ENCODE data around the gene ETFBKMT. TPM values are rescaled to one million over a fixed set of nuclear protein-coding genes. Genes with fewer than 3 reads are reported as not detected.
"Not testable (repeated sequence)": the region's sequence is repeated elsewhere in the genome, so short reads cannot be mapped to it uniquely, and the experiment has no call there.

The ETFBKMT gene
- total RNA-seq, 1 donor from 2014 or later, result 3.6 TPM

- Mint-ChIP-seq H3K27ac (ENCODE audit: unreplicated experiment) (no peak overlapping the region), H3K27me3 (ENCODE audit: unreplicated experiment) (no peaks in the 10 kb centered on the region)
These were observed 26.3 kb downstream of the ETFBKMT start for GRCh38 chr12:31685801-31686200.

GRCh38 chr12:31687101-31687527, 27.6 kb downstream of the ETFBKMT start:
- Mint-ChIP-seq H3K27ac (ENCODE audit: unreplicated experiment) (no peak overlapping the region), H3K4me1 (ENCODE audit: unreplicated experiment) (no peaks in the 10 kb centered on the region), H3K9me3 (ENCODE audit: unreplicated experiment) (peaks cover 8% of the 10 kb centered on the region), H3K4me3 (ENCODE audit: unreplicated experiment) (no peak overlapping the region), H3K27me3 (ENCODE audit: unreplicated experiment) (no peaks in the 10 kb centered on the region), H3K36me3 (ENCODE audit: low read depth, unreplicated experiment) (peaks cover 35% of the 10 kb centered on the region)
- no peak for TF ChIP-seq CTCF (IDR thresholded peaks at IDR 0.05; ENCODE audit: unreplicated experiment)
- no peak for DNase-seq (ENCODE audit: low spot score)

More at GRCh38 chr12:31685801-31686200, 26.3 kb downstream of the ETFBKMT start:
- Mint-ChIP-seq H3K4me1 (ENCODE audit: unreplicated experiment) (no peaks in the 10 kb centered on the region), H3K9me3 (ENCODE audit: unreplicated experiment) (peaks cover 9% of the 10 kb centered on the region), H3K4me3 (ENCODE audit: unreplicated experiment) (no peak overlapping the region), H3K36me3 (ENCODE audit: low read depth, unreplicated experiment) (peaks cover 34% of the 10 kb centered on the region)
- no peak for DNase-seq (ENCODE audit: low spot score)
- TF ChIP-seq CTCF (IDR thresholded peaks at IDR 0.05; ENCODE audit: unreplicated experiment), result no peak

GRCh38 chr12:31689921-31690320, 30.4 kb downstream of the ETFBKMT start:
- H3K27ac Mint-ChIP-seq (ENCODE audit: unreplicated experiment); DNase-seq (ENCODE audit: low spot score); H3K4me3 Mint-ChIP-seq (ENCODE audit: unreplicated experiment); H3K4me1 Mint-ChIP-seq (ENCODE audit: unreplicated experiment); H3K27me3 Mint-ChIP-seq (ENCODE audit: unreplicated experiment); H3K9me3 Mint-ChIP-seq (ENCODE audit: unreplicated experiment): not testable (repeated sequence)
- peaks cover 16% of the 10 kb centered on the region for H3K36me3 Mint-ChIP-seq (ENCODE audit: low read depth, unreplicated experiment)

GRCh38 chr12:31702047-31702446, 42.6 kb downstream of the ETFBKMT start:
- no peaks in the 10 kb centered on the region for H3K9me3 Mint-ChIP-seq (ENCODE audit: unreplicated experiment)

GRCh38 chr12:31705621-31706020, 46.1 kb downstream of the ETFBKMT start:
- no peak overlapping the region for H3K4me3 Mint-ChIP-seq (ENCODE audit: unreplicated experiment)
- H3K27ac Mint-ChIP-seq (ENCODE audit: unreplicated experiment), result no peak overlapping the region
- no peaks in the 10 kb centered on the region for H3K27me3 Mint-ChIP-seq (ENCODE audit: unreplicated experiment)

More at GRCh38 chr12:31702047-31702446, 42.6 kb downstream of the ETFBKMT start:
- Mint-ChIP-seq H3K36me3 (ENCODE audit: low read depth, unreplicated experiment) (peaks cover 6% of the 10 kb centered on the region), H3K27me3 (ENCODE audit: unreplicated experiment) (no peaks in the 10 kb centered on the region), H3K4me1 (ENCODE audit: unreplicated experiment) (no peaks in the 10 kb centered on the region), H3K27ac (ENCODE audit: unreplicated experiment) (no peak overlapping the region), H3K4me3 (ENCODE audit: unreplicated experiment) (no peak overlapping the region)
- no peak for TF ChIP-seq CTCF (IDR thresholded peaks at IDR 0.05; ENCODE audit: unreplicated experiment)
- DNase-seq (ENCODE audit: low spot score), result no peak

GRCh38 chr12:31708118-31708517, 48.6 kb downstream of the ETFBKMT start:
- H3K36me3 Mint-ChIP-seq (ENCODE audit: low read depth, unreplicated experiment), result peaks cover 22% of the 10 kb centered on the region
- not testable (repeated sequence) for H3K4me1 Mint-ChIP-seq (ENCODE audit: unreplicated experiment); H3K9me3 Mint-ChIP-seq (ENCODE audit: unreplicated experiment); H3K27ac Mint-ChIP-seq (ENCODE audit: unreplicated experiment); H3K27me3 Mint-ChIP-seq (ENCODE audit: unreplicated experiment); DNase-seq (ENCODE audit: low spot score)
- H3K4me3 Mint-ChIP-seq (ENCODE audit: unreplicated experiment), result peak overlapping the region; percentile 43

More at GRCh38 chr12:31705621-31706020, 46.1 kb downstream of the ETFBKMT start:
- no peak for TF ChIP-seq CTCF (IDR thresholded peaks at IDR 0.05; ENCODE audit: unreplicated experiment)
- Mint-ChIP-seq H3K4me1 (ENCODE audit: unreplicated experiment) (peaks cover 3% of the 10 kb centered on the region), H3K36me3 (ENCODE audit: low read depth, unreplicated experiment) (peaks cover 26% of the 10 kb centered on the region), H3K9me3 (ENCODE audit: unreplicated experiment) (peaks cover 5% of the 10 kb centered on the region)
- DNase-seq (ENCODE audit: low spot score), result no peak
